Measurements from ENCODE around the gene PIAS2.
A peak's percentile ranks its signal among the peaks of the same experiment; 100 is the strongest.
"Not testable (repeated sequence)": the region's sequence is repeated elsewhere in the genome, so short reads cannot be mapped to it uniquely, and the experiment has no call there.

Gene PIAS2, protein sequence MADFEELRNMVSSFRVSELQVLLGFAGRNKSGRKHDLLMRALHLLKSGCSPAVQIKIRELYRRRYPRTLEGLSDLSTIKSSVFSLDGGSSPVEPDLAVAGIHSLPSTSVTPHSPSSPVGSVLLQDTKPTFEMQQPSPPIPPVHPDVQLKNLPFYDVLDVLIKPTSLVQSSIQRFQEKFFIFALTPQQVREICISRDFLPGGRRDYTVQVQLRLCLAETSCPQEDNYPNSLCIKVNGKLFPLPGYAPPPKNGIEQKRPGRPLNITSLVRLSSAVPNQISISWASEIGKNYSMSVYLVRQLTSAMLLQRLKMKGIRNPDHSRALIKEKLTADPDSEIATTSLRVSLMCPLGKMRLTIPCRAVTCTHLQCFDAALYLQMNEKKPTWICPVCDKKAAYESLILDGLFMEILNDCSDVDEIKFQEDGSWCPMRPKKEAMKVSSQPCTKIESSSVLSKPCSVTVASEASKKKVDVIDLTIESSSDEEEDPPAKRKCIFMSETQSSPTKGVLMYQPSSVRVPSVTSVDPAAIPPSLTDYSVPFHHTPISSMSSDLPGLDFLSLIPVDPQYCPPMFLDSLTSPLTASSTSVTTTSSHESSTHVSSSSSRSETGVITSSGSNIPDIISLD

DNA sequence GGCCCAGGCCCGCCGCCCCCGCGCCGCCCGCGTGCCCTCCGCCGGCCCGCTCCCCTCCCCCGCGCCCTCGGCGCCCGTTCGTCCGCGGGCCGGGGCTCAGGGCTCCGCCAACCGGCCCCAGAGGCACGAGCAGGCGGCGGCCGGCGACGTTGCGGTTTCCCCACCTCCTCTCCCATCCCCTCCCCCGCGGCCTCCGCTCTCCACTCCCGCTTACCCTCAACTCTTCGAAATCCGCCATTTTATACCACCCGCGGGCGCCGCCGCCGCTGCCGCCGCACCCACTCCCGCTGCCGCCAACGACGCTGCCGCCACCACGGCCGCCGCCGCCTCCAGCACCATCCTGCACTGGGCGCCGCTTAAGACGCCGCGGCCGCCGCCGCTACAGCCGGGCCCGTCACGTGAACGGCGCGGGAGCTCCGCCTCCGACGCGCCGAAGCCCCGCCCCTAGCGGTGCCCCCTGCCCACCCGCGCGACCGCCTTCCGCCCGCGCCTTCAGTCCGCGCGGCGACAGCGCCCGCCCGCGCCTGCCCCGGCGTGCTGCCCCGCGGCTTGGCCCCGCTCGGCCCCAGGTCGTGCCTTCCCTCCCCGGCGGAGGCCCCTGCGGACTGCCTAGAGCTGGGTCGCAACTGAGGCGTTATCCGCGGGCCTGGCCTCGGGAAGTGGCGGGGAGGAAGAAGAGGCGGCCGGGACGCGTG is at the start of gene PIAS2, which contains the start of gene KATNAL2:
TSS of gene PIAS2 (minus strand) at position 400 of the 695 bp plus-strand sequence. CDS start at position 238, 162 bp downstream.
TSS of gene KATNAL2 (plus strand) at position 495 of the 695 bp plus-strand sequence. CDS start 29,271 bp downstream, outside the sequence.
- FAIRE-seq, result no peak

DNA sequence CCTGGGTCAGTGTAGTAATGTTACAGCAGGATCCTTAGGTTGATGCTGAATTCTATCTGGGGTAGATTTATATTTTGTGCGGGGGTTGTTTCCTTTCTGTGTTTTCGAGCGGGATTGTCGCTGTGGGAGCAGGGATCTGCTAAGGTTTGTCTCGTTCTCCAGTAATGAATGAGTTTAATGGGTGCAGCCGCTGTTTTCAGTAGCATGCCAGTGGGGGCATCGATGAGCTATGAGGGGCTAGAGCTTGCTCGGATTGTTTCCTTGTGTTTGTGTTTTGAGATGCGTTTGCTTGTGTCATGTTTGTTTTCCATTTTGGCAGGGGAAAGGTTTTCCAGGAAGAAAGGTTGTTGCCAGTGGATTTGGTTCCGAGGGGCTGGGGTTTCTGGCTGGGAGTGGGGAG is 49.0 kb upstream of the PIAS2 start:
- not testable (repeated sequence) for FAIRE-seq

DNA sequence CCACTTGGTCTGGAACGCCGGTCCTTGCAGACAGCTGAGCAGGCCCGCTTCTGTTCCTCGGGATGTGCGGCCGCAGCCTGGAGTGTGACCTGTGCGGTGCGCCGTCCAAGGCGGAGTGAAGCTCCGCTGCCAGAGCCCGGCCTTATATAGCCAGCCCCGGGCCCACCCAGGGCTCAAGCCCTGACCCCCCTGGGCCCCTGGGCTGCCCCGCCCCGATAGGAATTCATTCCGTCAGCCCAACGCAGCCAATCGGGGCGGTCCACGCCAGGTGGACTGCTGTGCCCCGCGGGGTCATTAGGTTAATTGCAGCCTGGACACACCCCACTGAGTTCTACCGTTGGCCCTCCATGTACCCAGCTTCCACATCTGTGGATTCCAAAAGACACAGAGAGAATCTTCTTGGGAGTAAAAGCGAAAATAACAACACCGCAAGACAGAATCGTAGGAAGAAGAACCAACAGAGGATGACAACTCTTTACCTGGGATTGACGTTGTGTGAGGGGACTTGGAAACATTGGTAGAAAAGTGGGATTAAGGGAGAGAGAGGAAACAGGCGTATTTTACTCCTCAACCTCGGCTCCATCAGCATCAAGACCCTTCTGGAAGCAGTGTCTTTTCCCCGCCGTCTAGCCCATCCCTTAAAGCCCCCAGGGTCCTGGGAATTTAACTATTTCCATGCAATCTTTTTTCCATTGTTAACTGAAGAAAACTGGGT is 47.4 kb upstream of the PIAS2 start:
- FAIRE-seq, result not testable (repeated sequence)

DNA sequence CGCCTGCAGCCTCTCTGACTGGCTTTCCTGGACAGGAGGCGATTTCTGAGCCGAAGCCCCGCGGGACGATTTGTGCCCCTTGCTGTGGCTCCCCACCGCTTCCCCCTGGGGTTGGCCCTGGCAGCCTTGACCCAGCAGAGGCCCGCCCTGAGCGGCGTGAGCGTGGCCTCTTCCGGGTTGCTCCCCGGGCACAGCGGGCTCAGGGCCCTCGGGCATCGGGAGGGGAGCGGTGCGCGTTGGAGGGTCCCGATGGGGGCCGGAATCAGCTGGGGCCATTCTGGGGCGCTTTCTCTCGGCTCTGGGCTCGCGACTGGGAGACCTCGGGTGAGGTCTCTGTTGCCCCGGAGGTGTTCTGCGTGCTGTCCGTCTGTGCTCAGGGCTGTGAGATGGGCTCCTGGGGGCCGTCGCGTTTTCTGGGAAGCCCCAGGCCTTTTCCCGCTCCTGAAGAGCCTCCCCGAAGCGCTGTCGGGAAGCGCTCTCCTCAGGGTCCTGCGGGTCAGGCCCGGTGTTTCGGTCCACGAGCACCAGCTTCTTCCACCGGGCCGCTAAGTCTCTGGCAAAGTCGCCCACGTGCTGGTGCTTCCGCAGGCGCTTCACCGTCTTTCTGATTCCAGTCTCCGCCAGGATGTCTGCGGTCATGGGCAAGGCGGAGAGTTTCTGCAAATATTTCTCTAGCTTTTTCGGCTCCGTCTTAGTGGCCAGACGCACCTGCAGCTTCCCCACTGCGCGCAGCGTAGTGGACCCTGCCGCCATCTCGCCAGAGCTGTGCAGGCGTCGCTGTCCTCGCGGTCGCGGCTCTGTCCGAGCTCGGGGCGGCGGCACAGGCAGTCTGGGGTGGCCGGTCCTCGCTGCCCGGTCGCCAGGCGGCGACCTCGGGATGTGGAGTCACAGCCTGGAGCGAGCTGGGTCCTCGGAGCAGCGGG is 46.6 kb upstream of the PIAS2 start:
- FAIRE-seq, result not testable (repeated sequence)

DNA sequence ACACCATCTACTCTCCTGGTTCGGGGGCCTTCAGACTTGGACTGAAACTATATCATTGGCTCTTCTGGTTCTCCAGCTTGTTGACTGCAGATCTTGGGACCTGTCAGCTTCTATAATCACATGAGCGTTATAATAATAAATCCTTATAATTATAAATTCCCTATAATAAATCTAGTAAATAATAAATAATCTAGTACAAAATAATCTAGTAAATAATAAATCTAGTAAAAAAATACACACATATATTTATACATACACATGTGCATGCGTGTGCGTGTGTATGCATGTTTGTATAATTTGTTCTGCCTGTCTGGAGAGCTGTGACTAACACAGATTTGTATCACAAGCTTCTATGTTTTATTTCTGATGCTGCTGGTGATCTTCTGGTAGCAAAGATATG is 40.9 kb upstream of the PIAS2 start:
- FAIRE-seq, result no peak

DNA sequence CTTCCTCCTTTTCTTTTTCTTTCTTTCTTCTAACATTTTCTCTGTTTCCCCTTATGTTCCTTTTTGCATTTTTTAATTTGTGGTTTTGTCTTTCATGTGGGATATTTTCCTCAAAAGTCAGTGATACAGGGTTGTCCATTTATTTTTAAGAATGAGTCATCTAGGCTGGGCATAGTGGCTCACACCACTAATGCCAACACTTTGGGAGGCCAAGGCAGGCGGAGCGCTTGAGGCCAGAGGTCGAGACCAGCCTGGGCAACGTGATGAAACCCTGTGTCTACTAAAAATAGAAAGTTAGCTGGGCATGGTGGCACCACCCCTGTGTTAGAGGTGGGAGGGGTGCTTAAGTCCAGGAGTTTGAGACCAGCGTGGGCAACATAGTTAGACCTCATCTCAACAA is 35.9 kb upstream of the PIAS2 start:
- no peak for FAIRE-seq

DNA sequence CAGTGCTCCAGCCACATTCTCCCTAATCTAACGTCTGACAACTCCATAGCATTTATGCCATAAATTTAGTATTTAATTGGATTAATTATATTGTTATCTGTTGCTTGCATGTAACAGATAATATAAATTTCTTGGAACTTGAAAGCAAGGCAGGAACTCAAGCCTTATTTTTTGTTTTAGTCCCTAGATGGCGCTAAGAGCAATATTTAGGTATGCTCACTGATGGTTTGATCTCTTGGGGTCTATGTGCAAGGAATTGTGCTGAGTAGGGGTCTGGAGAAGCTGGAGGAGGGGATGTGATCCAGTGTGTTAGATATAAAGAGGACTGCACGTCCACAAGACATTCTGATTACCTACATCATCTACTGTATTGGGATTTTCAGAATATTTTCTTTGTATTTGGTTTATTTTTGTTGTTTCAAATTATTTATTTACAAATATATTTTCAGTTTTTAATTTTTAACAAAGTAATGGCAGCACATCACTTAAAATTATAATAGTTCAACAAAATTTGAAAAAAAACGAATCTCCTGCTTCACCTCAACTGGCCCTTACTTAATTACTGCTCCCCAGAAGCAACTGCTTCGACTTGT is 32.9 kb upstream of the PIAS2 start:
- FAIRE-seq, result peak; percentile 71

DNA sequence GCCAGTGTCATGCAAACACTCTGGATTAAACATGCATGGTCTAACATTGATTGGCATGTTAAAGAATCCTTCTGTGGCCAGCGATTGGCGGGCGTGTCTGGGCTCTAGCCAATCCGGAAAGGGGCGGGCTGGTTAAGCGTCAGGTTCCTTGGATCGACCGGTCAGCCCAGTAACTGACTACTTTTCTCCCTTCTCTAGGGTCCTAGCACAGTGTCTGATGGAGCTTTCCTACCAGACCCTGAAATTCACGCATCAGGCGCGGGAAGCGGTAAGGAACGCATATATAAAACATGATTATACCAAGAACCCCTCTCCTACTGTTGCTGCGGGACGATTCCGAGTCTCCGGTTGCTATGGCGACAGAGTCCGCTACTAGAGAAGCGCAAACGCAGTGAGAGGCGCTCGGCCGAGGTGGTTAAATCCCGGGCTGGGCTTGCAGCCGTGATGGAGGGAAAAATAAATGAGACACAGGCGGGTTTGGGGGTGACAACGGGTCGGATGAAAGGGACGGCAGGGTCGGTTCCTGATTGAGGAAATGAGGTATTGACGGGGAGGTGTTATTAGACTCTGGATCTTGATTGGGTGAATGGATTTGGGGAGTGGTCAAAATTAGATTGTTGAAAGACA is 29.5 kb upstream of the PIAS2 start:
- FAIRE-seq, result no peak

DNA sequence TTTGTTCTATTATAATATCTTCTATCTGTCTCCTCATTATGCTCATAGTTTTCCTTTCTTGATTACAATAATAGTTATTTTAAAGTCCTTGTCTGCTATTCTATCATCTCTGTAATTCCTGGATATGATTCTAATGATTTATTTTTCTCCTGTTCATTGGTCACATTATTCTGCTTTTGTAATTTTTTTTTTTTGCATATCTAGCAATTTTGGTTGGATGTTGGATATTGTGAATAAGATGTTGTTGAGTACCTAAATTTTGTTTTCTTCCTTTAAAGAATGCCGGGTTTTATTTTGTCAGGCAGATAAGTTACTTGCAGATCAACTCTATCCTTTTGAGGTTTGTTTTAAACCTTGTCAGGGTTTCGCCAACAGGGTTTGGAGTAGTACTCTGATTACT is 25.3 kb upstream of the PIAS2 start:
- no peak for FAIRE-seq

DNA sequence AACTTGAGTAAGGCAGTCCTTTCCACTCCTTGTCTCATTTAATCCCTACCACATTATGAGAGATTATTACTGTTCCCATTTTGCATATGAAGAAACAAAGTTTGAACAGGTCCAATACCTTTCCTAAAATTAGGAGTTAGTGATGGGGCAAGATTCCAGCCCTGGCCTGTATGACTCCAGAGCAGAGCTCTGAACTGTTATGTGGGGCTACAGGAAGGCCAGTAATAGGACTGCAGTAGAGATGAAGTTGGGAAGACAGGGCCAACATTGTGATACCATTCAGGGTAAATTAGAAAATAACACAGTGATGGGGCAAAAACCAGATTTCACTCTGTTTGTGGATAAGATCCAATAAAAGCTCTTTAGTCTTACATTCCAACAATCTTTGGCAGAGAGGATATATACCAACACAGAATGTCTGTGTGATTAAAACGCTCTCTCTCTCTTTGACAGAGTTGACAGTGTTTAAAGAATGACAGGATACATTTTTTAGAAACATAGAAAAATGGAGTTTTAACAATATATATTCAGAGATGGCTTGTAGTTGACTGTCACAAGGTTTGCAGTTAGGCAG is 22.8 kb upstream of the PIAS2 start:
- FAIRE-seq, result no peak

DNA sequence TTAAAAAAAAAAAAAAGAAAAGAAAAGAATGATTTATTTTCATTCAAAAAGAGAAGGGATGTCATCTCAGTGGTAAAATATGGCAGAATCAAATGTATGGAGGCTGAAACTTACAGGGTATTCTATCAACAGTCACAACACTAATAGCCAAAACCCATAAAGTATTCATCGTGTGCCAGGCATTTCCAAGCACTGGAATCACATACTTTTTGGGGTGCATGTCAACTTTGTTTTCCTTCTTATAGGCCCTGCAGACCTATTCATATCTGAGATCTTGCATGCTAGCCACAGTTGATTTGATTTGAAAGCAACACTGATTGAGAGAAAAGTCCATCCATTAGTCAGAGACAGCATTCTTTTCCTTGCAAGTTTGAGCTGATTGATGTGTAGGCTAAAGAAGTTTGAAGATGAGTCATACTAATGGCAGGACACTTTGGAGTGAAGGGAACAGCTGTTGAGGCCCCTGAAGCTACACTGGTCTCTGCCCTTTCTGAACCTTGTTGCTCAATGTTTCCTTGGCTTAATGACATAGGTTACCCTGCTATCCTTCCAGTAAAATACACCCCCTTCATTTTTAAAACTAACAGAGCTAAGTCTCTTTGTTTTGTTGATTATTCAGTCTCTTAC is 22.1 kb upstream of the PIAS2 start:
- no peak for FAIRE-seq

DNA sequence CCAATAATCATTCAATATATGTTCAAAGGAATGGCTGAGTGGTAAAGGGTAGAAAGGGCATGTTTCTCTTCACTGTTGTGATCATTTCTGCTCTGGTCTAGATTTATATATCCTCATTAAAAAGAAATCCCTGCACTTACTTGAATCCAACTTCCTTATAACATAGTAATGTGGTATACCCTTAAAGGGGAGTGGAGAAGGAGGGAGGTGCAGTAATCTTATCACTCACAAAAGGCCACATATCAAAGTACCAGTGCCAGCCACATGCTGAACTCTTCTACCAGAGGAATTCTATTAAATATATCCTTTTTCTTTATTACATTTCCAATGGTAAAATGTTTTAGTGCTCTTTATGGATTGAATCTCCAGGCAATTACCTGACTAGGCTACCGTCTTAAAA is 3.3 kb upstream of the PIAS2 start:
- no peak for FAIRE-seq

DNA sequence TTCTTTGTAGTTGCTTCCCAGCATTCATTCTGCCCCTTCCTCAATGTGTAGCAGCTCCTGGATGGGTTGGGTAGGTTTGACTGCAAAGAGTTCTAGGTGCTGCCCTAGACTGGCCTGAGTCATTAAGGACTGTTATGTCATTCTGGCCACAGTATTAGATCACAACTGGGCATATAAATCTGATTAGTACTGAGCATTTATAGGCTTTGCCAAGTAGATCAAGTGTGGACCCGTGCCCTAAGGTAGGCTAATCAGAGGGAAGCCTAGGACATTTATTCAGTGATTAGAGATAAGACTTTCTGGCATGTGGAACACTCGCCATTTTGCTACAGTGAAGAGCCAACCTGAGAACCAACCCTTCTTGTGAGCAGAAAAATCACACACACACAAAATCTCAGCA is 2.8 kb upstream of the PIAS2 start:
- FAIRE-seq, result no peak

DNA sequence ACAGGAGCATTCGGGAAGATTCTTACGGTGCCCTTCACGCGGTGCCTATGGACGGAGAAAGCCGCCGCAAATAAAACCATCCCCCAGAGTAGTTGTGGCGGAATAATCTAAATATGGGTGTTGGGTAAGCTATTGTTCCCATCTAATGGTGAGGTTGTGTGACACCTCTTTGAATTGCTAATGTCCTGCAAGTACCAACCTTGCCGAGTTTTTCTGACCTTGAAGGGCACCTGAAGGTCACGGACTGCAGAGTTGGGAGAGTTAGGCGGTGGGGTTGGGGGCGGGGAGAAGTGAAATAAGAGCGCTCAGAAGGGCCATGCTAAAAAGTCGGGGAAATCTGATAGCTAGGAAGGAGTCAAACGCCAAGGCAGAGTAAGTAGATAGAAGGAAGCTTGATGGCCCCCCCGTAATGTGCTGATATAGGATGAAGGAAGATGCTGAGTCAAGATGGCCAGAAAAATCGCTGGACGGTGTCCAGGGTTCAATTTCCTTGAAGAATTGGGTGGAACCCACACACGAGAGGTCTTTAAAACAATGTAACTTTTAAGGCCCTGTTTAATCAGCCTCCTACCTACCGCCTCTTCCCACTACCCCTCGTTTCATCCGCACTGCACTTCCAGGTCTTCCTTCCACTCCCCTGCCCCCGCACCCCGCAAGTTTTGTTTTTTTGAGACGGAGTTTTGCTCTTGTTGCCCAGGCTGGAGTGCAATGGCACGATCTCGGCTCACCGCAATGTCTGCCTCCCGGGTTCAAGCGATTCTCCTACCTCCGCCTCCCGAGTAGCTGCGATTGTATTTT is 695 bp upstream of the PIAS2 start:
- FAIRE-seq, result no peak

DNA sequence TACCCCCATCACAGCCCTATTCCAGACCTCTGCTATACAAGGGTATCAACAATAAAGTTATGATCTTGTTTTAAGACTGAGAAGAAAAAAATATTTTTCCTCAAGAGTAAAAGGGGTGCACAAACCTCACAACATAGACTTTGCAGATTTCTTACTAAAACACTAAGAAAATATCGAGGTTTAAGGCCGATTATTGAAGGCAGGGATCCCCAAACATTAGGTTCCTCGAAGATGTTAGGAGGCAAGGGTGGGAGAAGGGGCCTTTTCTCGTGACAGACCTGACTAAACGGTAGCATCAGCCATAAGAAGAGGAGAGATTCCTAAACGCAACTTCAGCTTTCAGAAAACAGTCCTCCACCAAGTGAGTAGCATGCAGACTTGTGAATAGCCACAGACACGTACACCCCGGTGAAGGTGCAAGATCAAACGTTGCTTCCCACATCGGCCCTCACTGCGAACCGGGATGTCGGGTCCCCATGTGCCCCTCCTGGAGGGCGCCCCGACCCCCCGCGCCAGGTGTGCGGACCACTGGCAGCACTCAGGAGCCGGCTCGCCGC is 678 bp downstream of the PIAS2 start:
- FAIRE-seq, result no peak

DNA sequence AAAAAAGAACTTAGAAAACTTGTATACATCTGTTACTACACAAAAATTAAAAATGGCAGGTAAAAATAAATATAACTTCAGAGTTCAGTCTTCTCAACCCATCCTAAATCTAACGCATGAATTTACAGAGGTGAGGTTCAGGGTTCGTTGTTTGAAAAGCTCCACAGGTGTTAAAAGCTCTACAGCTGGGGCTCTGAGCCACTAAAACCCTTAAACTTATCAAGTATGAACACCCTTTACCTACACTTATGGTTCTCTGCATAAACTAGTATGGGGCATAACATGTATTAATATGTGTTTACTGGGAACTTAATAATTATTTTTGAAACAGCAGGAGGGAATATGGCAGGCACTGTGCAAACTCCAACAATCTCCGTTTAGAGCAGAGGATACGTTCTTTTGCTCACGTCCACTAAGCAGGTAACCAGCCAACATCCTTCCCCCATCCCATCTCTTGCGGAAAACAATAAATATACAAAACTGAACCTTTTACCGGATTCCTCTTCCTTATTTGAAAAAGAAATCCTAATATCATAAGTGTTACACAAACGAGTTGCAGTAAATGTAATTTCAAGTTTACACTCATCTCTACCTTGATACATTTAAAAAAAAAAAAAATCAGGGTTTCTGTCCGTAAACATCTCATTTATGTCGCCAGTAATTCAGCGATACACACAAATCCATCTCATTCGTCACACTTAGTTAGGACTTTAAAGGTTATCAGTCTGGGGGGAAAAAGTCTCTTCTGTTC is 1.3 kb downstream of the PIAS2 start:
- no peak for FAIRE-seq

DNA sequence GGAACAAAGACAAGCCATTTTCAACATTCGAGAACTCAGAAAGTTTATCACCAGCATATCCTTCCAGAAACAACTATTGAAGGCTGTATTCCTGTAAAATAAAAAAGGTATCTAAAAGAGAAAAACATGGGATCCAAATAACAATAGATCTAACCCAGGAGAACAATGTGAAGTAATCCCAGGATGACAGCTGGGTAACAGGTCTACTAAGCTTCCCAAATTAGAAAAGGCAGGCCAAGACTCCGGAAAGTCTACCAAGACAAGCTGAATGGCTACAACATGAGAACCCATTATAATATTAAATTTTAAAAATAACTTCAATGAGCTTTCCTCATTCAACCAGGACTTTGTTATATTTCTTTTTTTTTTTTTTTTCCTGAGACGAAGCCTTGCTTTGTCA is 6.5 kb downstream of the PIAS2 start:
- no peak for FAIRE-seq

DNA sequence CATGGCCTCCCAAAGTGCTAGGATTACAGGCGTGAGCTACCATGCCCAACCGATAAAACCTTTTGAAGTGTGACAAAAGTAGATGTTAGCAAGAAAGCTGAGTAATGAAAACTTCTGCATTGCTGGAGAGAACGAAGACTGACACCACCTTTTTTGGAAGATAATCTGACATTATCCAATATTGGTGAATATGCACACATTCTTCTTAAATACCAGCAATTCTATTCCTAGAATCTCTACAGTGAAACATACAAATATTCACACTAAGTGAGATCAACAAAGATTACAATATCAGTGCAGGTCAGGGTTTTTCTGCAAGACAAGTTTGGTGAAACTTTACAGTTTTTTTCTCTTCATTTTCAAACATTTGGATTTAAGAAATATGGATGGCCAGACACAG is 7.8 kb downstream of the PIAS2 start:
- FAIRE-seq, result no peak
